Stimulated activated CD8-positive, alpha-beta memory T cell treated with anti-CD3 and anti-CD28 coated beads, Interleukin-15, amount 100 ng/mL, for 48 hours (primary cell): Measurements from ENCODE around the gene PRMT7.
"Not testable (repeated sequence)": the region's sequence is repeated elsewhere in the genome, so short reads cannot be mapped to it uniquely, and the experiment has no call there.

Experiments
- DNase-seq, 2 donors: peaks; one replicate each; pipeline ENCODE4 v3.0.0-alpha.2; 2020; ENCODE audit warnings: low read depth in 2 of 2

PRMT7 gene

GRCh38 chr16:68283346-68283745, 27.5 kb upstream of the PRMT7 start:
- no peak for DNase-seq

- DNase-seq: no peak
These were observed 26.8 kb upstream of the PRMT7 start for GRCh38 chr16:68283801-68284598.

- DNase-seq: no peak
These were observed 26.0 kb upstream of the PRMT7 start for GRCh38 chr16:68284847-68285246.

GRCh38 chr16:68285683-68286082, 25.1 kb upstream of the PRMT7 start:
- no peak for DNase-seq

- DNase-seq: no peak
These were observed 24.4 kb upstream of the PRMT7 start for GRCh38 chr16:68286153-68287074.

- no peak for DNase-seq
These were observed 23.3 kb upstream of the PRMT7 start for GRCh38 chr16:68287276-68288251.

GRCh38 chr16:68288252-68288650, 22.6 kb upstream of the PRMT7 start:
- no peak for DNase-seq

- not testable (repeated sequence) for DNase-seq
These were observed 22.0 kb upstream of the PRMT7 start for GRCh38 chr16:68288796-68289195.

- DNase-seq: no peak
These were observed 21.6 kb upstream of the PRMT7 start for GRCh38 chr16:68289202-68289601.

- DNase-seq: peak; percentile 40 to 62
These were observed 21.0 kb upstream of the PRMT7 start for GRCh38 chr16:68289621-68290329.

GRCh38 chr16:68290450-68290849, 20.4 kb upstream of the PRMT7 start:
- DNase-seq: no peak

GRCh38 chr16:68291227-68291626, 19.6 kb upstream of the PRMT7 start:
- no peak for DNase-seq

- DNase-seq: no peak
These were observed 18.4 kb upstream of the PRMT7 start for GRCh38 chr16:68292425-68292824.

GRCh38 chr16:68296291-68296690, 14.5 kb upstream of the PRMT7 start:
- no peak for DNase-seq

- no peak for DNase-seq
These were observed 14.1 kb upstream of the PRMT7 start for GRCh38 chr16:68296693-68297092.

- no peak for DNase-seq
These were observed 12.9 kb upstream of the PRMT7 start for GRCh38 chr16:68297908-68298307.

- no peak for DNase-seq
These were observed 12.5 kb upstream of the PRMT7 start for GRCh38 chr16:68298312-68298711.

- no peak for DNase-seq
These were observed 11.8 kb upstream of the PRMT7 start for GRCh38 chr16:68298907-68299561.

- DNase-seq: no peak
These were observed 11.0 kb upstream of the PRMT7 start for GRCh38 chr16:68299571-68300453.
